Measurements from ENCODE around the gene RAB5IF.
"Not testable (repeated sequence)": the region's sequence is repeated elsewhere in the genome, so short reads cannot be mapped to it uniquely, and the experiment has no call there.

RAB5IF gene

GRCh38 chr20:36591281-36591680 lies 14.3 kb upstream of the RAB5IF start:
- Histone ChIP-seq H3K9ac (ENCODE audit: low read length) (no peak overlapping the region), H3K27ac (ENCODE audit: low read length) (no peak overlapping the region), H3K4me1 (ENCODE audit: control insufficient read depth, low read depth, low read length) (peaks cover 23% of the 10 kb centered on the region), H3K36me3 (ENCODE audit: control insufficient read depth, low read depth, low read length) (peaks cover 11% of the 10 kb centered on the region), H3K27me3 (ENCODE audit: control insufficient read depth, insufficient read depth, low read length) (no peaks in the 10 kb centered on the region), H3K4me3 (ENCODE audit: low read length) (no peak overlapping the region), H3K9me3 (ENCODE audit: control insufficient read depth, low read depth, low read length) (no peaks in the 10 kb centered on the region)

GRCh38 chr20:36591854-36592641 lies 13.5 kb upstream of the RAB5IF start:
- H3K4me1 ChIP-seq (ENCODE audit: control insufficient read depth, low read depth, low read length) = peaks cover 16% of the 10 kb centered on the region
- H3K27me3 ChIP-seq (ENCODE audit: control insufficient read depth, insufficient read depth, low read length) = no peaks in the 10 kb centered on the region
- no peak overlapping the region for H3K4me3 ChIP-seq (ENCODE audit: low read length)
- H3K9me3 ChIP-seq (ENCODE audit: control insufficient read depth, low read depth, low read length) = no peaks in the 10 kb centered on the region
- H3K9ac ChIP-seq (ENCODE audit: low read length) = no peak overlapping the region
- H3K27ac ChIP-seq (ENCODE audit: low read length) = no peak overlapping the region
- H3K36me3 ChIP-seq (ENCODE audit: control insufficient read depth, low read depth, low read length) = peaks cover 11% of the 10 kb centered on the region

- Histone ChIP-seq H3K27me3 (ENCODE audit: control insufficient read depth, insufficient read depth, low read length) (no peaks in the 10 kb centered on the region), H3K36me3 (ENCODE audit: control insufficient read depth, low read depth, low read length) (peaks cover 11% of the 10 kb centered on the region), H3K4me1 (ENCODE audit: control insufficient read depth, low read depth, low read length) (peaks cover 21% of the 10 kb centered on the region), H3K27ac (ENCODE audit: low read length) (no peak overlapping the region), H3K9ac (ENCODE audit: low read length) (no peak overlapping the region), H3K4me3 (ENCODE audit: low read length) (no peak overlapping the region), H3K9me3 (ENCODE audit: control insufficient read depth, low read depth, low read length) (no peaks in the 10 kb centered on the region)
These were observed 12.1 kb upstream of the RAB5IF start for GRCh38 chr20:36593347-36593929.

GRCh38 chr20:36599912-36600345 lies 5.7 kb upstream of the RAB5IF start:
- H3K4me1 ChIP-seq (ENCODE audit: control insufficient read depth, low read depth, low read length) = peaks cover 19% of the 10 kb centered on the region
- no peaks in the 10 kb centered on the region for H3K27me3 ChIP-seq (ENCODE audit: control insufficient read depth, insufficient read depth, low read length)
- no peak overlapping the region for H3K9ac ChIP-seq (ENCODE audit: low read length)
- H3K36me3 ChIP-seq (ENCODE audit: control insufficient read depth, low read depth, low read length) = no peaks in the 10 kb centered on the region
- H3K27ac ChIP-seq (ENCODE audit: low read length) = no peak overlapping the region
- no peaks in the 10 kb centered on the region for H3K9me3 ChIP-seq (ENCODE audit: control insufficient read depth, low read depth, low read length)
- no peak overlapping the region for H3K4me3 ChIP-seq (ENCODE audit: low read length)

DNA sequence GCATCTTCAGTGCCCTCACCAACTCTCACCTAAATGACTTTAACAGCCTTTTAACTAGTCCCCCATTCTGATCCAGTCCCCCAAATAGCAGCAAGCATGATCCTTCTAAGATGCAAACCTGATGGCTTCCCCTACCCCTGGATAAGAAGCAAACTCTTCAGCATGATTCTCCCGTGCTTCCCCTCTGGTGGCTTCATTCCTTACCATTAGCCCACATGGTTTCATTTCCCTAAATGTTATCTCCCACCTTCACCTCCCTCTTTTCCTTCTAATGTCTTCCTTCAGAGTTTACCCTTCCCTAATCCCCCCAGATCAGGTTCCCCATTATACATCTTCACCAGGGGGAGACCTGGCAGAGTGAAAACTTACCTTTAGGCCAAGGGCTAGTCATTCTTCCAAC lies 4.0 kb upstream of the RAB5IF start:
- H3K9me3 ChIP-seq (ENCODE audit: control insufficient read depth, low read depth, low read length) = no peaks in the 10 kb centered on the region
- H3K4me3 ChIP-seq (ENCODE audit: low read length) = no peak overlapping the region
- no peaks in the 10 kb centered on the region for H3K27me3 ChIP-seq (ENCODE audit: control insufficient read depth, insufficient read depth, low read length)
- H3K4me1 ChIP-seq (ENCODE audit: control insufficient read depth, low read depth, low read length) = peaks cover 23% of the 10 kb centered on the region
- no peak overlapping the region for H3K9ac ChIP-seq (ENCODE audit: low read length)
- no peak overlapping the region for H3K27ac ChIP-seq (ENCODE audit: low read length)
- no peaks in the 10 kb centered on the region for H3K36me3 ChIP-seq (ENCODE audit: control insufficient read depth, low read depth, low read length)

- peak overlapping the region; percentile 42 for H3K9ac ChIP-seq (ENCODE audit: low read length)
- H3K27ac ChIP-seq (ENCODE audit: low read length) = no peak overlapping the region
- H3K27me3 ChIP-seq (ENCODE audit: control insufficient read depth, insufficient read depth, low read length) = no peaks in the 10 kb centered on the region
- H3K4me3 ChIP-seq (ENCODE audit: low read length) = no peak overlapping the region
- peaks cover 21% of the 10 kb centered on the region for H3K36me3 ChIP-seq (ENCODE audit: control insufficient read depth, low read depth, low read length)
- no peaks in the 10 kb centered on the region for H3K9me3 ChIP-seq (ENCODE audit: control insufficient read depth, low read depth, low read length)
- peaks cover 11% of the 10 kb centered on the region for H3K4me1 ChIP-seq (ENCODE audit: control insufficient read depth, low read depth, low read length)
These were observed 604 bp upstream of the RAB5IF start for GRCh38 chr20:36604952-36605398.

DNA sequence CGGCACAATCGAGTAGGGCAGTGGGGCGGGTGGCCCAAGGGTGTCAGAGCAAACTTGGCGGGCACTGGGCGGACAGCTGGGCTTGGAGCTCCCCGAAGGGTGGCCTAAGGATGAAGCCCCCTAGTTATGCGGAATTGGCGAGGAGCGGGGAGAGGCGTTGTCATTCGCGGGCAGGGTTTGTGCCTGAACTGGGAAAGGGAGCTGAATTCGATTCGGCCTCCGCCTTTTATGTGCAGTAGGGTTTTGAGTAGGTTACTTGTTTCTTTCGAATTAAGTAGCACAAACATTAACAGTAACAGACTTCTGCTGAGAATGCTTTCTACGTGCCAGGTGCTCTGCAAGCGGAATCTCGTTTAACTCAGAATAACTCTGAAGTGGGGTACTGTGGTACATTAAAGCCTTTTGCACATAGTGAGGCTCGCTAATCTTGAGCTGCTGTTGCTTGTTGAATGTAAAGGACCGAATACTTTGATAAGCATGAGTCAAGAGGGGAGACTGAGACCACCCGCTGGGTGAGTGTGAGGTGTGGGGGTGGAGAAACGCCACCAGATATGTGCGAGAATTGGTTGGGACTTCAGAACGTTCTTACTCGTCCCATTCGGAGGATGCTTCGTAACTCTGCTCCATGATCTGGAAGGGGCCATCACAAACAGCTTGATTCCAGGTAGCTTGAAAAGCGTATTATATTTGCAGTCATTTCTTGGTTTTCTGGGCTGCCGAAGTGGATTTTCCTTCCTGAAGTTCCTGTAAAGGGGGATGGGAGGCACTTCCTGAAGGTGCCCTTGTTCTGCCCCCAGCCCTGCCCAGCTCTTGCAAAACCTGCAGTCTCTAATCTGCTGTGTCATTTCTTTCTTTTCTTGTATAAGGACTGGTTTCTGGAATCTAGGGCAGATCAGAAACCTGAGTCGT lies 833 bp downstream of the RAB5IF start:
- no peak overlapping the region for H3K27ac ChIP-seq (ENCODE audit: low read length)

DNA sequence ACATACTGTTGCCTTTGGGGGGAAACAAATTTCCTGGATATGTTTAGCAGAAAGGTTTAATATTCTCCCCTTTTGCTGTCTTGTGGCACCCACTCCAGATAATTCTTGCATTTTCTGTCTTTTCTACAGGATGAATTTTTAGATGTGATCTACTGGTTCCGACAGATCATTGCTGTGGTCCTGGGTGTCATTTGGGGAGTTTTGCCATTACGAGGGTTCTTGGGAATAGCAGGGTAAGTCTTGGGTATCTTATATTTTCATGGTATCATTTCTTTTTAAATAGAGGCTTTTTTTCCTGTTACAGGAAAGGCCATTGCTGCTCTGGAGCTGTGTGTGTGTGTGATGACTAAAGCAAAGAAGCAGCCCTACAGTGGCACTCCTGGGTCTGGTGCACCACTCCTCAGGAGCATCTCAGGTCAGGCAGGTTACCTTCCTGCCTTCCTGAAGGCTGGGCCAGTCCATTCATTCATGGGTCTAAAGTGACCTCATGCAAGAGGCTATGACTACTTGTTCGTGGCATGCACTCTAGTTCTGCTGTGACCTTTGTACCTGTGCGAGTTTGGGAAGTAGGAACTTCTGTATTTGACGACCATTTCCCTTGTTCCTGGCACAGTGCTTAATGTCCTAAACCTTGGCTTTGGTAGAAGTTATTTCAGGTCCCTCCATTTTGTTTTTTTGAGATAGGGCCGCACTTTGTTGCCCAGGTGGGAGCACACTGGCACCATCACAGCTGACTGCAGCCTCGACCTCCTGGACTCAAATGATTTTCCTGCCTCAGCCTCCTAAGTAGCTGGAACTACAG lies 2.2 kb downstream of the RAB5IF start:
- H3K27ac ChIP-seq (ENCODE audit: low read length) = no peak overlapping the region
- no peaks in the 10 kb centered on the region for H3K9me3 ChIP-seq (ENCODE audit: control insufficient read depth, low read depth, low read length)
- no peak overlapping the region for H3K9ac ChIP-seq (ENCODE audit: low read length)
- H3K36me3 ChIP-seq (ENCODE audit: control insufficient read depth, low read depth, low read length) = peaks cover 45% of the 10 kb centered on the region
- peaks cover 7% of the 10 kb centered on the region for H3K4me1 ChIP-seq (ENCODE audit: control insufficient read depth, low read depth, low read length)
- H3K27me3 ChIP-seq (ENCODE audit: control insufficient read depth, insufficient read depth, low read length) = no peaks in the 10 kb centered on the region
- no peak overlapping the region for H3K4me3 ChIP-seq (ENCODE audit: low read length)

More for the DNA sequence above, 833 bp downstream of the RAB5IF start:
- peak overlapping the region; percentile 71 for H3K4me3 ChIP-seq (ENCODE audit: low read length)
- peaks cover 33% of the 10 kb centered on the region for H3K36me3 ChIP-seq (ENCODE audit: control insufficient read depth, low read depth, low read length)
- no peaks in the 10 kb centered on the region for H3K9me3 ChIP-seq (ENCODE audit: control insufficient read depth, low read depth, low read length)
- peak overlapping the region; percentile 81 for H3K9ac ChIP-seq (ENCODE audit: low read length)
- no peaks in the 10 kb centered on the region for H3K27me3 ChIP-seq (ENCODE audit: control insufficient read depth, insufficient read depth, low read length)
- peaks cover 11% of the 10 kb centered on the region for H3K4me1 ChIP-seq (ENCODE audit: control insufficient read depth, low read depth, low read length)

- H3K4me1 ChIP-seq (ENCODE audit: control insufficient read depth, low read depth, low read length); H3K27me3 ChIP-seq (ENCODE audit: control insufficient read depth, insufficient read depth, low read length); H3K4me3 ChIP-seq (ENCODE audit: low read length); H3K9me3 ChIP-seq (ENCODE audit: control insufficient read depth, low read depth, low read length); H3K9ac ChIP-seq (ENCODE audit: low read length); H3K27ac ChIP-seq (ENCODE audit: low read length): not testable (repeated sequence)
- H3K36me3 ChIP-seq (ENCODE audit: control insufficient read depth, low read depth, low read length) = peaks cover 50% of the 10 kb centered on the region
These were observed 2.8 kb downstream of the RAB5IF start for GRCh38 chr20:36608388-36608728.

GRCh38 chr20:36611625-36612024 lies 6.0 kb downstream of the RAB5IF start:
- H3K9me3 ChIP-seq (ENCODE audit: control insufficient read depth, low read depth, low read length) = no peaks in the 10 kb centered on the region
- H3K36me3 ChIP-seq (ENCODE audit: control insufficient read depth, low read depth, low read length) = peaks cover 61% of the 10 kb centered on the region
- H3K4me1 ChIP-seq (ENCODE audit: control insufficient read depth, low read depth, low read length) = peaks cover 3% of the 10 kb centered on the region
- H3K4me3 ChIP-seq (ENCODE audit: low read length) = no peak overlapping the region
- no peaks in the 10 kb centered on the region for H3K27me3 ChIP-seq (ENCODE audit: control insufficient read depth, insufficient read depth, low read length)
- H3K9ac ChIP-seq (ENCODE audit: low read length) = no peak overlapping the region
- no peak overlapping the region for H3K27ac ChIP-seq (ENCODE audit: low read length)

DNA sequence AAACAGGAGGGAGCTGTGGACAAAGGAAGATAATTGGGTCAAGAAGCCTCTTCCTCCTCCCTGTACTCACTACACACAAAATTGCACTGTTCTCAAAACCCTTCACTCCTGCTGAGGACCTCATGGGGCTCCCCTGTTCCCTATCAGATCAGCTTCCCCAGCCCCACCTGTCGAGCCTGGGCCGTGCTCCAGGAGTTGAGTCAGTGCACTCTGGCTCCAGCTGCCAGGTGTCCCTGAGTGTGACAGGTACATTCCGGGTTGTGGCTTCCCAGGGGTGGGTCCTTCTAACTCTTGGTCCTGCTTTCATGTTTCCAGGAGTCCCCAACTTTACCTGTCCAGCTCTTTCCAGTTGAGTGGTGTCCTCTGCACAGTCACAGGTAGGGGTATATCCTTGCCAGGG lies 8.4 kb downstream of the RAB5IF start:
- H3K27ac ChIP-seq (ENCODE audit: low read length) = no peak overlapping the region
- H3K27me3 ChIP-seq (ENCODE audit: control insufficient read depth, insufficient read depth, low read length) = no peaks in the 10 kb centered on the region
- H3K36me3 ChIP-seq (ENCODE audit: control insufficient read depth, low read depth, low read length) = peaks cover 49% of the 10 kb centered on the region
- no peak overlapping the region for H3K4me3 ChIP-seq (ENCODE audit: low read length)
- H3K9me3 ChIP-seq (ENCODE audit: control insufficient read depth, low read depth, low read length) = no peaks in the 10 kb centered on the region
- H3K4me1 ChIP-seq (ENCODE audit: control insufficient read depth, low read depth, low read length) = no peaks in the 10 kb centered on the region
- no peak overlapping the region for H3K9ac ChIP-seq (ENCODE audit: low read length)

Data from iPS-18a (cell line).